HEK293 (cell line): ENCODE data around the gene GOLT1B.
A peak's percentile ranks its signal among the peaks of the same experiment; 100 is the strongest.

Source experiments
- ATF2 ChIP-seq: fragments of 450-650 bp; formaldehyde crosslinking; IDR thresholded peaks from 2 replicates; pipeline ENCODE4 v1.5.1; 2016; ENCODE audit warnings: missing biosample characterization, missing genetic modification characterization, low read depth
- IKZF3 ChIP-seq: fragments of 450-650 bp; IDR thresholded peaks from 2 replicates; pipeline ENCODE4 v1.5.0; 2018; ENCODE audit warnings: missing biosample characterization, mild to moderate bottlenecking, missing genetic modification characterization, moderate library complexity
- KLF7 ChIP-seq: fragments of 450-650 bp; formaldehyde crosslinking; IDR thresholded peaks from 2 replicates; pipeline ENCODE4 v1.5.1; 2016; ENCODE audit warnings: missing biosample characterization, missing genetic modification characterization, borderline replicate concordance
- PRDM1 ChIP-seq: fragments of 450-650 bp; formaldehyde crosslinking; IDR thresholded peaks from 2 replicates; pipeline ENCODE4; 2016; ENCODE audit warnings: missing biosample characterization, missing genetic modification characterization
- REST ChIP-seq: fragments of 450-650 bp; formaldehyde crosslinking; IDR thresholded peaks from 2 replicates; pipeline ENCODE4 v1.5.1; 2016; ENCODE audit warnings: missing biosample characterization, missing genetic modification characterization
- SCRT2 ChIP-seq: fragments of 450-650 bp; formaldehyde crosslinking; IDR thresholded peaks from 2 replicates; pipeline ENCODE4 v1.5.1; 2016; ENCODE audit warnings: missing biosample characterization, missing genetic modification characterization
- SP2 ChIP-seq: fragments of 450-650 bp; formaldehyde crosslinking; IDR thresholded peaks from 2 replicates; pipeline ENCODE4 v1.5.1; 2016; ENCODE audit warnings: missing biosample characterization, missing genetic modification characterization
- SP7 ChIP-seq: fragments of 450-650 bp; formaldehyde crosslinking; IDR thresholded peaks from 2 replicates; pipeline ENCODE4 v1.5.1; 2016; ENCODE audit warnings: missing biosample characterization, missing genetic modification characterization
- WT1 ChIP-seq: fragments of 450-650 bp; formaldehyde crosslinking; IDR thresholded peaks from 2 replicates; pipeline ENCODE4 v1.5.1; 2016; ENCODE audit warnings: missing biosample characterization, missing genetic modification characterization
- ZBTB20 ChIP-seq: fragments of 450-650 bp; formaldehyde crosslinking; IDR thresholded peaks from 2 replicates; pipeline ENCODE4 v1.5.1; 2016; ENCODE audit warnings: missing biosample characterization, missing genetic modification characterization
- ZFHX2 ChIP-seq: fragments of 450-650 bp; formaldehyde crosslinking; conservative IDR thresholded peaks from 2 replicates; pipeline ENCODE4 v1.5.1; 2016; ENCODE audit warnings: missing biosample characterization, missing genetic modification characterization
- ZNF2 ChIP-seq: fragments of 450-650 bp; formaldehyde crosslinking; IDR thresholded peaks from 2 replicates; pipeline ENCODE4 v1.5.1; 2016; ENCODE audit warnings: missing biosample characterization, missing genetic modification characterization
- ZNF214 ChIP-seq: fragments of 450-650 bp; formaldehyde crosslinking; IDR thresholded peaks from 2 replicates; pipeline ENCODE4 v1.5.1; 2017; ENCODE audit warnings: missing biosample characterization, mild to moderate bottlenecking, missing genetic modification characterization, borderline replicate concordance
- ZNF266 ChIP-seq: fragments of 450-650 bp; formaldehyde crosslinking; IDR thresholded peaks from 2 replicates; pipeline ENCODE4 v1.5.1; 2016; ENCODE audit warnings: missing biosample characterization, missing genetic modification characterization, low read depth
- ZNF280C ChIP-seq: fragments of 450-650 bp; formaldehyde crosslinking; IDR thresholded peaks from 2 replicates; pipeline ENCODE4 v1.5.1; 2016; ENCODE audit warnings: missing biosample characterization, missing genetic modification characterization
- ZNF292 ChIP-seq: fragments of 450-650 bp; formaldehyde crosslinking; IDR thresholded peaks from 2 replicates; pipeline ENCODE4 v1.5.1; 2016; ENCODE audit warnings: low read depth, missing biosample characterization, missing genetic modification characterization, borderline replicate concordance
- ZNF335 ChIP-seq: fragments of 450-650 bp; formaldehyde crosslinking; conservative IDR thresholded peaks from 2 replicates; pipeline ENCODE4 v1.5.1; 2016; ENCODE audit warnings: missing biosample characterization, missing genetic modification characterization
- ZNF350 ChIP-seq: fragments of 450-650 bp; formaldehyde crosslinking; IDR thresholded peaks from 2 replicates; pipeline ENCODE4 v1.5.0; 2017; ENCODE audit warnings: missing biosample characterization, mild to moderate bottlenecking, missing genetic modification characterization
- ZNF555 ChIP-seq: fragments of 450-650 bp; formaldehyde crosslinking; conservative IDR thresholded peaks from 2 replicates; pipeline ENCODE4 v1.5.1; 2017; ENCODE audit warnings: missing biosample characterization, mild to moderate bottlenecking, missing genetic modification characterization, inconsistent platforms
- ZNF600 ChIP-seq: fragments of 450-650 bp; formaldehyde crosslinking; IDR thresholded peaks from 2 replicates; pipeline ENCODE4 v1.5.1; 2016; ENCODE audit warnings: missing biosample characterization, missing genetic modification characterization
- ZNF621 ChIP-seq: fragments of 450-650 bp; formaldehyde crosslinking; IDR thresholded peaks from 2 replicates; pipeline ENCODE4 v1.5.1; 2017; ENCODE audit warnings: missing biosample characterization, missing genetic modification characterization
- ZNF623 ChIP-seq: fragments of 450-650 bp; formaldehyde crosslinking; IDR thresholded peaks from 2 replicates; pipeline ENCODE4 v1.5.1; 2016; ENCODE audit warnings: missing biosample characterization, missing genetic modification characterization
- ZNF645 ChIP-seq: fragments of 450-650 bp; formaldehyde crosslinking; IDR thresholded peaks from 2 replicates; pipeline ENCODE4; 2016; ENCODE audit warnings: missing biosample characterization, missing genetic modification characterization
- ZNF768 ChIP-seq: fragments of 450-650 bp; formaldehyde crosslinking; IDR thresholded peaks from 2 replicates; pipeline ENCODE4 v1.5.1; 2018; ENCODE audit warnings: missing biosample characterization, mild to moderate bottlenecking, missing genetic modification characterization
- ZNF777 ChIP-seq: fragments of 450-650 bp; formaldehyde crosslinking; IDR thresholded peaks from 2 replicates; pipeline ENCODE4 v1.5.1; 2017; ENCODE audit warnings: missing biosample characterization, missing genetic modification characterization, borderline replicate concordance
- ZNF830 ChIP-seq: fragments of 450-650 bp; IDR thresholded peaks from 2 replicates; pipeline ENCODE4 v1.5.0; 2018; ENCODE audit warnings: missing biosample characterization, missing genetic modification characterization, low read depth, mild to moderate bottlenecking, moderate library complexity
- TF ChIP-seq, protein P1 (sequence below): fragments of 450-650 bp; formaldehyde crosslinking; IDR thresholded peaks from 2 replicates; pipeline ENCODE4 v1.5.1; 2016; ENCODE audit warnings: missing biosample characterization, missing genetic modification characterization, borderline replicate concordance

GOLT1B gene

GRCh38 chr12:21501258-21502163, at the start of gene GOLT1B, which contains the start of gene RECQL (continued):
- TF ChIP-seq ZNF645 (tag by site-specific recombination) = no peak
- TF ChIP-seq ZNF623 (tag by site-specific recombination) = no peak
- peak; percentile 91 for TF ChIP-seq ZBTB20
- TF ChIP-seq ZFHX2 (tag by site-specific recombination) = peak; percentile 71
- peak; percentile 35; the same call in 1 of the 2 replicates for TF ChIP-seq SP7
- TF ChIP-seq SCRT2 (tag by site-specific recombination) = no peak
- TF ChIP-seq ZNF335 (tag by site-specific recombination) = no peak
- no peak for TF ChIP-seq IKZF3 (tag by site-specific recombination)
- no peak for TF ChIP-seq ZNF777 (tag by site-specific recombination)
- TF ChIP-seq ZNF350 = no peak
- no peak for TF ChIP-seq ZNF768
- TF ChIP-seq ZNF555 = no peak
- no peak for TF ChIP-seq ZNF214 (tag by site-specific recombination)
- TF ChIP-seq ZNF621 (tag by site-specific recombination) = no peak
- TF ChIP-seq, protein P1, sequence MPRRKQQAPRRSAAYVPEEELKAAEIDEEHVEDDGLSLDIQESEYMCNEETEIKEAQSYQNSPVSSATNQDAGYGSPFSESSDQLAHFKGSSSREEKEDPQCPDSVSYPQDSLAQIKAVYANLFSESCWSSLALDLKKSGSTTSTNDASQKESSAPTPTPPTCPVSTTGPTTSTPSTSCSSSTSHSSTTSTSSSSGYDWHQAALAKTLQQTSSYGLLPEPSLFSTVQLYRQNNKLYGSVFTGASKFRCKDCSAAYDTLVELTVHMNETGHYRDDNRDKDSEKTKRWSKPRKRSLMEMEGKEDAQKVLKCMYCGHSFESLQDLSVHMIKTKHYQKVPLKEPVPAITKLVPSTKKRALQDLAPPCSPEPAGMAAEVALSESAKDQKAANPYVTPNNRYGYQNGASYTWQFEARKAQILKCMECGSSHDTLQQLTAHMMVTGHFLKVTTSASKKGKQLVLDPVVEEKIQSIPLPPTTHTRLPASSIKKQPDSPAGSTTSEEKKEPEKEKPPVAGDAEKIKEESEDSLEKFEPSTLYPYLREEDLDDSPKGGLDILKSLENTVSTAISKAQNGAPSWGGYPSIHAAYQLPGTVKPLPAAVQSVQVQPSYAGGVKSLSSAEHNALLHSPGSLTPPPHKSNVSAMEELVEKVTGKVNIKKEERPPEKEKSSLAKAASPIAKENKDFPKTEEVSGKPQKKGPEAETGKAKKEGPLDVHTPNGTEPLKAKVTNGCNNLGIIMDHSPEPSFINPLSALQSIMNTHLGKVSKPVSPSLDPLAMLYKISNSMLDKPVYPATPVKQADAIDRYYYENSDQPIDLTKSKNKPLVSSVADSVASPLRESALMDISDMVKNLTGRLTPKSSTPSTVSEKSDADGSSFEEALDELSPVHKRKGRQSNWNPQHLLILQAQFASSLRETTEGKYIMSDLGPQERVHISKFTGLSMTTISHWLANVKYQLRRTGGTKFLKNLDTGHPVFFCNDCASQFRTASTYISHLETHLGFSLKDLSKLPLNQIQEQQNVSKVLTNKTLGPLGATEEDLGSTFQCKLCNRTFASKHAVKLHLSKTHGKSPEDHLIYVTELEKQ (tag by site-specific recombination) = no peak
- no peak for TF ChIP-seq ZNF2 (tag by site-specific recombination)
- no peak for TF ChIP-seq ZNF280C (tag by site-specific recombination)
- peak; percentile 92 for TF ChIP-seq KLF7 (tag by site-specific recombination)
- TF ChIP-seq REST (tag by site-specific recombination) = no peak
- TF ChIP-seq ZNF266 (tag by site-specific recombination) = no peak
- TF ChIP-seq SP2 = peak; percentile 89
- no peak for TF ChIP-seq ATF2 (tag by site-specific recombination)
- no peak for TF ChIP-seq ZNF292 (tag by site-specific recombination)
- TF ChIP-seq WT1 (tag by site-specific recombination) = peak; percentile 38; the same call in 1 of the 2 replicates
- TF ChIP-seq ZNF830 (tag by site-specific recombination) = no peak
- peak; percentile 59 for TF ChIP-seq PRDM1 (tag by site-specific recombination)
- TF ChIP-seq ZNF600 (tag by site-specific recombination) = peak; percentile 63; the same call in 1 of the 2 replicates
